Mesendoderm (in vitro differentiated cells): ENCODE measurements around the gene PRSS16.

Experiments
- DNase-seq: peaks from one replicate; pipeline ENCODE4 v3.0.0; 2013
- H2AK5ac ChIP-seq: 2 replicates; pipeline ENCODE4 v1.6.1; 2013; ENCODE audit warnings: low read length, inconsistent platforms
- H2BK120ac ChIP-seq: 2 replicates; pipeline ENCODE4 v1.6.1; 2013; ENCODE audit warnings: low read depth, mild to moderate bottlenecking, low read length, moderate library complexity, mixed read lengths
- H2BK15ac ChIP-seq: replicated peaks from 2 replicates; pipeline ENCODE4 v1.6.1; 2013; ENCODE audit warnings: low read depth, mild to moderate bottlenecking, moderate library complexity
- H2BK5ac ChIP-seq: 2 replicates; pipeline ENCODE4 v1.6.1; 2013; ENCODE audit warnings: low read length, inconsistent platforms
- H3K18ac ChIP-seq: 2 replicates; pipeline ENCODE4 v1.6.1; 2013; ENCODE audit warnings: mild to moderate bottlenecking, low read length, mixed read lengths
- H3K23ac ChIP-seq: one replicate; pipeline ENCODE4 v1.6.1; 2013; ENCODE audit warnings: low read length
- H3K27ac ChIP-seq: 2 replicates; pipeline ENCODE4 v1.5.1; 2013; ENCODE audit warnings: low read depth, mild to moderate bottlenecking, inconsistent platforms, low read length, moderate library complexity
- H3K27me3 ChIP-seq: 2 replicates; pipeline ENCODE4 v1.6.1; 2013; ENCODE audit warnings: low read length, control low read depth, mild to moderate bottlenecking, inconsistent platforms; ENCODE audit not compliant: insufficient read depth, poor library complexity
- H3K36me3 ChIP-seq: 2 replicates; pipeline ENCODE4 v1.6.1; 2013; ENCODE audit warnings: low read length, inconsistent platforms; ENCODE audit not compliant: control insufficient read depth, insufficient read depth
- H3K4ac ChIP-seq: one replicate; pipeline ENCODE4 v1.6.1; 2013; ENCODE audit warnings: low read depth, mild to moderate bottlenecking, low read length, moderate library complexity
- H3K4me1 ChIP-seq: 2 replicates; pipeline ENCODE4 v1.6.1; 2013; ENCODE audit warnings: low read depth, low read length, inconsistent platforms; ENCODE audit not compliant: control insufficient read depth
- H3K4me2 ChIP-seq: 2 replicates; pipeline ENCODE4 v1.6.1; 2013; ENCODE audit warnings: low read length
- H3K4me3 ChIP-seq: 2 replicates; pipeline ENCODE4 v1.5.1; 2013; ENCODE audit warnings: mild to moderate bottlenecking, low read length
- H3K56ac ChIP-seq: one replicate; pipeline ENCODE4 v1.6.1; 2013; ENCODE audit warnings: low read length
- H3K79me1 ChIP-seq: 2 replicates; pipeline ENCODE4 v1.6.1; 2013; ENCODE audit warnings: low read length, inconsistent platforms
- H3K79me2 ChIP-seq: 2 replicates; pipeline ENCODE4 v1.6.1; 2013; ENCODE audit warnings: mild to moderate bottlenecking, low read length; ENCODE audit not compliant: control insufficient read depth, insufficient read depth
- H3K9ac ChIP-seq: 2 replicates; pipeline ENCODE4 v1.6.1; 2013; ENCODE audit warnings: low read length, inconsistent platforms
- H4K5ac ChIP-seq: one replicate; pipeline ENCODE4 v1.6.1; 2013; ENCODE audit warnings: low read length
- H4K8ac ChIP-seq: one replicate; pipeline ENCODE4 v1.6.1; 2013; ENCODE audit warnings: low read depth, mild to moderate bottlenecking, control low read depth, low read length, moderate library complexity
- WGBS: extraction: QIAGEN DNeasy Blood & Tissue Kit; methylation state at CpG from one replicate; pipeline ENCODE4 v1.1.7; 2013; ENCODE audit warnings: low lambda C conversion rate, missing lambda C conversion rate; ENCODE audit not compliant: insufficient coverage; ENCODE audit errors: extremely low coverage; 5-methylcytosine and 5-hydroxymethylcytosine counted together

The PRSS16 gene

DNA sequence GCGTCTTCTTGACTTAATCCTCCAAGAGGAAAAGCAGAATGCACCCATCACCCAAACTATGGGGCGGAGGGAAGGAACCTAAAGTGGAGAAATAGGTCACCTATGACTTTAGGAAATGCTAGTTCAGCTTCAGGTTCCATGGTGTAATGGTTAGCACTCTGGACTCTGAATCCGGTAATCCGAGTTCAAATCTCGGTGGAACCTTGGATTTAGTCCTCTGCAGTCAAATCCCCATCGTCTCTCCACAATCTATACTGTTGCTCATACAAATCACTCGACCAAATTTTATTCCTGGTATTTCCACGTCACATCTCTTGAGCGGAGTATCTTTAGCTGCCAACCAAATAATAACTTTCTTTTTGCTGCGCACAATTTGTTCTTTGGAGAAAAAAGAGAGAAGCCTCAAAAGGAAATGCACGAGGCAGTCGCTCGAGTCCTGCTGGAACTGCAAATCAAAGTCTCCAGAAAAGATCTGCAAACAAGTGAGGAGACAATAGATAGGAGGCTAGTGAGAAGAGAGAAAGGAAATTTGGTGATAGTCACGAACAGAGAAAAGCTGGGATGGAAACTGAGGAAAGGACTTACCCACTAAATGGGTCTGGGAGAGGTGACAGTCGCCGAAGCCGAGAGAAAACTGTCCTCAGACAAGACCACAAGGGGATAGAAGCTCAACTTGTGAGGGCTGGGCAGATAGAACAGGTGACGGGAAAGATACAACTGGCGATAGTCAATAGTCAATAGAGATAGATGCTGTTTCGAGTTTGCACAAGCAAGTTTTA lies 48.0 kb downstream of the PRSS16 start:
- WGBS, result no CpG with 5 or more reads among the region's 20 CpGs
- no peak overlapping the region for H3K18ac ChIP-seq
- H2BK15ac ChIP-seq, result no peak overlapping the region
- DNase-seq, result peak; percentile 95
- no peak overlapping the region for H4K8ac ChIP-seq
- H3K4me2 ChIP-seq, result peak overlapping the region; percentile 97
- H2BK120ac ChIP-seq, result no peak overlapping the region
- H3K4me1 ChIP-seq, result peaks cover 2% of the 10 kb centered on the region
- peak overlapping the region; percentile 18 for H3K56ac ChIP-seq
- H3K4me3 ChIP-seq, result peak overlapping the region; percentile 63
- H4K5ac ChIP-seq, result no peak overlapping the region
- no peaks in the 10 kb centered on the region for H3K27me3 ChIP-seq
- no peak overlapping the region for H2AK5ac ChIP-seq
- H3K79me2 ChIP-seq, result no peaks in the 10 kb centered on the region
- H3K79me1 ChIP-seq, result no peaks in the 10 kb centered on the region
- no peak overlapping the region for H3K4ac ChIP-seq
- no peak overlapping the region for H3K27ac ChIP-seq
- peak overlapping the region; percentile 60 for H3K9ac ChIP-seq
- no peaks in the 10 kb centered on the region for H3K36me3 ChIP-seq
- H2BK5ac ChIP-seq, result no peak overlapping the region
- H3K23ac ChIP-seq, result no peak overlapping the region

- Histone ChIP-seq H3K18ac (no peak overlapping the region), H3K23ac (no peak overlapping the region), H3K79me1 (no peaks in the 10 kb centered on the region), H3K9ac (peak overlapping the region; percentile 65), H3K56ac (peak overlapping the region; percentile 61), H3K4ac (no peak overlapping the region), H3K27ac (no peak overlapping the region), H3K4me1 (peaks cover 1% of the 10 kb centered on the region), H2AK5ac (no peak overlapping the region), H2BK5ac (no peak overlapping the region), H4K5ac (no peak overlapping the region), H3K36me3 (no peaks in the 10 kb centered on the region), H3K27me3 (no peaks in the 10 kb centered on the region), H3K79me2 (no peaks in the 10 kb centered on the region), H4K8ac (no peak overlapping the region), H2BK15ac (no peak overlapping the region), H3K4me2 (peak overlapping the region; percentile 97), H3K4me3 (peak overlapping the region; percentile 63), H2BK120ac (no peak overlapping the region)
- peak; percentile 92 for DNase-seq
- WGBS, result no CpG with 5 or more reads among the region's 27 CpGs
These were observed 48.7 kb downstream of the PRSS16 start for GRCh38 chr6:27296106-27296783.

DNA sequence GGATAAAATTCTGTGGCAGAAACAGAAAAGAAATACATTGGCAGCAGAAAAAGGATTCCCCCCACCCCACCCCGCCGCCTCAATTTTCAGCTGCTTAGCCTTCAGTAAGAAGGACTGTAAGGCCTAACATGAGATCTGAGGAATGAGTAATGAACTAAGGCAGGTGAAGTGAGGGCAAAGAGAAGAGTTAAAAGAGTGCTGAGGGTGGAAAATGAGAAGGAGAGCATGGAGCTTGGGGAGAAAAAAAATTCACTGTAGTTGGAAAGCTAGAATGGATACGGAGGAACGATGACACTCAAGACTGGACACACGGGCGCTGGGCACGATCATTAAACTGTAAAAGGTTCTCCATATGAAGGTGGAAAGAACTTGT lies 50.0 kb downstream of the PRSS16 start:
- H3K18ac ChIP-seq, result no peak overlapping the region
- no peak overlapping the region for H4K8ac ChIP-seq
- no peak overlapping the region for H2BK5ac ChIP-seq
- no peak overlapping the region for H3K27ac ChIP-seq
- no peaks in the 10 kb centered on the region for H3K79me1 ChIP-seq
- no peaks in the 10 kb centered on the region for H3K27me3 ChIP-seq
- DNase-seq, result no peak
- no peaks in the 10 kb centered on the region for H3K4me1 ChIP-seq
- peak overlapping the region; percentile 66 for H3K56ac ChIP-seq
- no peaks in the 10 kb centered on the region for H3K36me3 ChIP-seq
- H3K4me2 ChIP-seq, result peak overlapping the region; percentile 58
- no peaks in the 10 kb centered on the region for H3K79me2 ChIP-seq
- no peak overlapping the region for H2AK5ac ChIP-seq
- H3K23ac ChIP-seq, result no peak overlapping the region
- H3K4me3 ChIP-seq, result peak overlapping the region; percentile 32
- H3K4ac ChIP-seq, result no peak overlapping the region
- peak overlapping the region; percentile 50 for H3K9ac ChIP-seq
- no peak overlapping the region for H2BK15ac ChIP-seq
- no CpG with 5 or more reads among the region's 7 CpGs for WGBS
- no peak overlapping the region for H4K5ac ChIP-seq
- no peak overlapping the region for H2BK120ac ChIP-seq

- no peak overlapping the region for H3K4ac ChIP-seq
- no peak overlapping the region for H3K23ac ChIP-seq
- H3K79me2 ChIP-seq, result no peaks in the 10 kb centered on the region
- H3K27ac ChIP-seq, result no peak overlapping the region
- H2BK15ac ChIP-seq, result no peak overlapping the region
- H3K56ac ChIP-seq, result no peak overlapping the region
- no peak overlapping the region for H4K8ac ChIP-seq
- DNase-seq, result peak; percentile 89
- H3K27me3 ChIP-seq, result no peaks in the 10 kb centered on the region
- no peak overlapping the region for H4K5ac ChIP-seq
- H3K9ac ChIP-seq, result peak overlapping the region; percentile 50
- H3K4me2 ChIP-seq, result peak overlapping the region; percentile 58
- H2BK5ac ChIP-seq, result no peak overlapping the region
- H2AK5ac ChIP-seq, result no peak overlapping the region
- H3K18ac ChIP-seq, result no peak overlapping the region
- H3K4me1 ChIP-seq, result no peaks in the 10 kb centered on the region
- peak overlapping the region; percentile 32 for H3K4me3 ChIP-seq
- no peaks in the 10 kb centered on the region for H3K36me3 ChIP-seq
- H3K79me1 ChIP-seq, result no peaks in the 10 kb centered on the region
- no CpG with 5 or more reads among the region's 22 CpGs for WGBS
- H2BK120ac ChIP-seq, result no peak overlapping the region
These were observed 50.6 kb downstream of the PRSS16 start for GRCh38 chr6:27297857-27298730.

DNA sequence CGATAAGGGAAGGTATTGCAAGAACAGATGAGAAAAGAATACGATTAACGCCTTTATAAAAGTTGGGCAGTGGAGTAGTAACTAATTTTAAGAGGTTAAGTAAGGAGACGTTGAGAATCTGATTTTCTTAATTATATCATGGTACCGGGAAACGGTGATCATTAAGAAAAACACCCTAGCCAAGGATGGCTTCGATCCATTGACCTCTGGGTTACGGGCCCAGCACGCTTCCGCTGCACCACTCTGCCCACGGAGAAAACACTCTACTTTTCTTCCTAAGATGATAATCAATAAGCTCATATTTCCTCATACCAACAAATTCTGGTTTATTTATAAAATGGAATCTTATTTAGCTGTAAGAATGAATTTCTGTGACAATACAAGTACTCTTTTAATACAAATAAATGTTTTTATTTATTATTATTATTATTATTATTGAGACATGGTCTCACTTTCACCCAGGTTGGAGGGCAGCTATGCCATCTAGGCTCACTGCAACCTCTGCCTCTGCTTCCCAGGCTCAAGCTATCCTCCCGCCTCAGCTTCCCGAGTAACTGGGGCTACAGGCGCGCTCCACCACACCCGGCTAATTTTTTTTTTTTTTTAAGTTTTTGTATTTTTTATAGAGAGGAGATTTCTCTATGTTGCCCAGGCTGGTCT lies 56.2 kb downstream of the PRSS16 start:
- Histone ChIP-seq H4K5ac (no peak overlapping the region), H2BK15ac (no peak overlapping the region), H3K36me3 (no peaks in the 10 kb centered on the region), H3K79me1 (no peaks in the 10 kb centered on the region), H3K23ac (no peak overlapping the region), H2AK5ac (no peak overlapping the region), H3K79me2 (no peaks in the 10 kb centered on the region), H2BK5ac (no peak overlapping the region), H3K4me2 (no peak overlapping the region), H3K56ac (no peak overlapping the region), H3K4ac (no peak overlapping the region), H2BK120ac (no peak overlapping the region), H3K18ac (no peak overlapping the region), H3K27ac (no peak overlapping the region), H3K9ac (no peak overlapping the region), H3K4me3 (no peak overlapping the region), H3K4me1 (no peaks in the 10 kb centered on the region), H3K27me3 (no peaks in the 10 kb centered on the region), H4K8ac (no peak overlapping the region)
- no CpG with 5 or more reads among the region's 16 CpGs for WGBS
- peak; percentile 61 for DNase-seq
